ENCODE data around the gene DNAJB8.
A peak's percentile ranks its signal among the peaks of the same experiment; 100 is the strongest.

Gene DNAJB8

GRCh38 chr3:128449111-128449638 is 17.5 kb downstream of the DNAJB8 start:
- peaks cover 6% of the 10 kb centered on the region; the same call in 1 of the 2 replicates for H3K4me1 ChIP-seq (ENCODE audit: insufficient read depth, low read length)
- no peak for TF ChIP-seq CTCF (IDR thresholded peaks at IDR 0.05; ENCODE audit: borderline replicate concordance, extremely low read depth, low read length, poor library complexity, severe bottlenecking)
- ATAC-seq (ENCODE audit: insufficient read depth, low read depth) (no peak), DNase-seq (no peak)
- H3K79me2 ChIP-seq (ENCODE audit: insufficient read depth, low read length): no peaks in the 10 kb centered on the region
- H3K27ac ChIP-seq (ENCODE audit: low read length): no peak overlapping the region
- no peak overlapping the region for H3K4me2 ChIP-seq (ENCODE audit: insufficient read depth, low read length)
- H4K20me1 ChIP-seq (ENCODE audit: insufficient read depth, low read length): no peaks in the 10 kb centered on the region
- no peak overlapping the region for H3K9ac ChIP-seq (ENCODE audit: low read depth, low read length)
- H2AFZ ChIP-seq (ENCODE audit: low read depth, low read length): no peak overlapping the region
- no peak overlapping the region for H3K4me3 ChIP-seq (ENCODE audit: low read depth in 1 of 2, low read length in 2 of 2)
- H3K9me3 ChIP-seq (ENCODE audit: insufficient read depth, low read length, severe bottlenecking): no peaks in the 10 kb centered on the region
- H3K36me3 ChIP-seq (ENCODE audit: insufficient read depth, low read length): no peaks in the 10 kb centered on the region
- H3K27me3 ChIP-seq (ENCODE audit: insufficient read depth, low read length, poor library complexity): no peaks in the 10 kb centered on the region

- no peaks in the 10 kb centered on the region for H3K36me3 ChIP-seq (ENCODE audit: insufficient read depth, low read length)
- TF ChIP-seq EZH2 (IDR thresholded peaks at IDR 0.05; ENCODE audit: borderline replicate concordance, low read depth, low read length, severe bottlenecking) (no peak), CTCF (IDR thresholded peaks at IDR 0.05; ENCODE audit: borderline replicate concordance, extremely low read depth, low read length, poor library complexity, severe bottlenecking) (no peak)
- DNase-seq: peak; percentile 11
These were observed 18.2 kb downstream of the DNAJB8 start for GRCh38 chr3:128448491-128448890.

DNA sequence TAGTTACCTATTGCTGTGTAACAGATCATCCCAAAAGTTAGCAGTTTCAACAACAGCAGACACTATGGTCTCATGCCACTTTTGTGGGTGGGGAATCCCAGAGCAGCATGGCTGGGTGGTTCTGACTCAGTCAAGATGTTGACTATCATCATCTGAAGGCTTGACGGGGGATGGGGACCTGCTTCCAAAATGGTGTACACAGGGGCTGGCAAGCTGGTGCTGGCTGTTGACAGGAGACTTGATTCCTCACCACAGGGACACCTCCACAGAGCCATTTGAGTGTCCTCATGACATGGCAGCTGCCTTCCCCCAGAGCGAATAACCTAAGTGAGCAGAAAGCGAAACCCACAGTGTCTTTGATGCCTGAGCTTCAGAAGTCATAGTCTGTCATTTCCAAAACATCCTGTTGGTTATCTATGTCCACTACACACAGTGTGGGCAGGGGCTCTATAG is 19.1 kb downstream of the DNAJB8 start:
- Histone ChIP-seq H3K4me3 (ENCODE audit: low read depth in 1 of 2, low read length in 2 of 2) (no peak overlapping the region), H2AFZ (ENCODE audit: low read depth, low read length) (no peak overlapping the region), H3K36me3 (ENCODE audit: insufficient read depth, low read length) (no peaks in the 10 kb centered on the region), H3K4me1 (ENCODE audit: insufficient read depth, low read length) (peaks cover 6% of the 10 kb centered on the region; the same call in 1 of the 2 replicates), H3K79me2 (ENCODE audit: insufficient read depth, low read length) (no peaks in the 10 kb centered on the region), H3K9ac (ENCODE audit: low read depth, low read length) (no peak overlapping the region), H3K27ac (ENCODE audit: low read length) (no peak overlapping the region), H3K4me2 (ENCODE audit: insufficient read depth, low read length) (no peak overlapping the region), H3K9me3 (ENCODE audit: insufficient read depth, low read length, severe bottlenecking) (no peaks in the 10 kb centered on the region), H3K27me3 (ENCODE audit: insufficient read depth, low read length, poor library complexity) (no peaks in the 10 kb centered on the region), H4K20me1 (ENCODE audit: insufficient read depth, low read length) (no peaks in the 10 kb centered on the region)
- DNase-seq (peak; percentile 16), ATAC-seq (ENCODE audit: insufficient read depth, low read depth) (peak; percentile 48; the same call in 2 of the 3 replicates)
- TF ChIP-seq EZH2 (IDR thresholded peaks at IDR 0.05; ENCODE audit: borderline replicate concordance, low read depth, low read length, severe bottlenecking): no peak
- TF ChIP-seq CTCF (IDR thresholded peaks at IDR 0.05; ENCODE audit: borderline replicate concordance, extremely low read depth, low read length, poor library complexity, severe bottlenecking): no peak

More at GRCh38 chr3:128448491-128448890, 18.2 kb downstream of the DNAJB8 start:
- Histone ChIP-seq H3K9me3 (ENCODE audit: insufficient read depth, low read length, severe bottlenecking) (no peaks in the 10 kb centered on the region), H2AFZ (ENCODE audit: low read depth, low read length) (peak overlapping the region; percentile 19; the same call in 1 of the 2 replicates), H3K27ac (ENCODE audit: low read length) (no peak overlapping the region), H3K79me2 (ENCODE audit: insufficient read depth, low read length) (no peaks in the 10 kb centered on the region), H3K4me2 (ENCODE audit: insufficient read depth, low read length) (no peak overlapping the region), H3K9ac (ENCODE audit: low read depth, low read length) (no peak overlapping the region), H3K4me1 (ENCODE audit: insufficient read depth, low read length) (peaks cover 6% of the 10 kb centered on the region; the same call in 1 of the 2 replicates), H3K27me3 (ENCODE audit: insufficient read depth, low read length, poor library complexity) (no peaks in the 10 kb centered on the region), H3K4me3 (ENCODE audit: low read depth in 1 of 2, low read length in 2 of 2) (no peak overlapping the region), H4K20me1 (ENCODE audit: insufficient read depth, low read length) (no peaks in the 10 kb centered on the region)
- peak; percentile 79 for ATAC-seq (ENCODE audit: insufficient read depth, low read depth)

All from DND-41 (cell line).